Osteoblast (primary cell): ENCODE measurements around the gene RBM10. TPM values are rescaled to one million over a fixed set of nuclear protein-coding genes. Genes with fewer than 3 reads are reported as not detected.

Source experiments
- DNase-seq: peaks from one replicate; pipeline ENCODE4 v3.0.0; 2011; ENCODE audit warnings: low spot score, mixed read lengths; ENCODE audit not compliant: insufficient read length; ENCODE audit errors: missing footprints
- H2AFZ ChIP-seq: 2 replicates; pipeline ENCODE4 v1.6.0; 2011; ENCODE audit warnings: mild to moderate bottlenecking, low read length
- H3K27ac ChIP-seq: 2 replicates; pipeline ENCODE4 v1.5.1; 2011; ENCODE audit warnings: mild to moderate bottlenecking, low read depth, low read length, moderate library complexity
- H3K27me3 ChIP-seq: 2 replicates; pipeline ENCODE4 v1.6.0; 2012; ENCODE audit warnings: mild to moderate bottlenecking, control low read depth, inconsistent platforms, low read length, moderate library complexity; ENCODE audit not compliant: insufficient read depth
- H3K36me3 ChIP-seq: 2 replicates; pipeline ENCODE4 v1.5.1; 2011; ENCODE audit warnings: mild to moderate bottlenecking, low read length, control low read depth, moderate library complexity; ENCODE audit not compliant: insufficient read depth
- H3K4me1 ChIP-seq: 2 replicates; pipeline ENCODE4 v1.5.1; 2011; ENCODE audit warnings: mild to moderate bottlenecking, low read length, control low read depth, moderate library complexity; ENCODE audit not compliant: insufficient read depth
- H3K4me2 ChIP-seq: 2 replicates; pipeline ENCODE4 v1.6.0; 2011; ENCODE audit warnings: mild to moderate bottlenecking, low read length; ENCODE audit not compliant: insufficient read depth
- H3K4me3 ChIP-seq: fragments of 200-600 bp; sonication (generic); 3 replicates; pipeline ENCODE4 v1.5.1; 2012; ENCODE audit warnings: mild to moderate bottlenecking, low read length, inconsistent platforms; ENCODE audit not compliant: insufficient read depth
- H3K79me2 ChIP-seq: 2 replicates; pipeline ENCODE4 v1.6.0; 2012; ENCODE audit warnings: mild to moderate bottlenecking, low read length, control low read depth, inconsistent platforms; ENCODE audit not compliant: insufficient read depth
- H3K9me3 ChIP-seq: 2 replicates; pipeline ENCODE4 v1.5.1; 2011; ENCODE audit warnings: low read depth, low read length, control low read depth
- H4K20me1 ChIP-seq: 2 replicates; pipeline ENCODE4 v1.6.0; 2012; ENCODE audit warnings: mild to moderate bottlenecking, low read length, control low read depth; ENCODE audit not compliant: insufficient read depth
- CTCF ChIP-seq: IDR thresholded peaks from 2 replicates; pipeline ENCODE4 v1.5.1; 2011; ENCODE audit warnings: mild to moderate bottlenecking, low read depth, low read length, moderate library complexity; ENCODE audit errors: extremely low read depth
- total RNA-seq: library from RNA; depleted of rRNA; stranded (reverse); fragments of >200 nt; gene quantifications from 2 replicates; pipeline ENCODE4 v1.2.3, GENCODE V29; 2012

The RBM10 gene
- total RNA-seq, 1 donor = 32.9 TPM

DNA sequence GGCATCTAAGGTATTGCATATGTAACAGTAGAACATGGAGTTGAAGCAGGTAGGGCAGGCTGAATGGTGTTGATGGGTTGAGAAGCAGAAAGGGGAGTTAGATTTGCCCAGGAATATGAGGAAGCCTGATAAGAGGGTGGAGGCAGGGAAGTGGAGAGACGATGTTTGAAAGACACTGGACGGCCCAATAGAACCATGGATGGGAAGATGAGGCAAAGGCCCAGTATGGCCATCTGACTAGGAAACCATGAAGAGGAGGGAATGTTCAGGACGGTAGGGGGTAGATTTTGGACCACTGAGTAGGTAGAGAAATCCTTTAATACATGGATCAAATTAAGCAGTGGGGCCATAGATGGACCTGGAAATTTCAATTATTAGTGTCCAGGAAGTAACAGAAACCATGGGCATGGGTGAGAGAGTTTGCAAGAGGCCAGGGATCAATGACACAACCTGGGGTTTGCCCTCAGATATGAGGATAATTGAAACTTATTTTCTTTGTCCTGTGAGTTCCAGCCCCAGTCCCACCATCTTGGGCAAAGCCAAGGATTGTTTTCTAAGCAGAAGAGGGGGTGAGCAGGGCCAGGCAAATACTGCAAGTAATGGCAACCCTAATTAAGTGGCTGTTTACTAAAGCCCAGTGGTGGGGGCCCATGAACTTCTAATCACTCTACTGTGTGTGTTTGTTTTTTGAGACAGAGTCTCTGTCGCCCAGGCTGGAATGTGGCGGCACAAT lies 85.3 kb downstream of the RBM10 start:
- Histone ChIP-seq H3K4me3 (no peak overlapping the region), H3K4me2 (no peak overlapping the region), H3K27me3 (peaks cover 4% of the 10 kb centered on the region), H2AFZ (no peak overlapping the region), H3K27ac (no peak overlapping the region), H4K20me1 (peaks cover 6% of the 10 kb centered on the region), H3K36me3 (peaks cover 35% of the 10 kb centered on the region), H3K79me2 (peaks cover 16% of the 10 kb centered on the region), H3K9me3 (no peaks in the 10 kb centered on the region), H3K4me1 (peaks cover 11% of the 10 kb centered on the region)
- no peak for DNase-seq
- TF ChIP-seq CTCF = no peak

DNA sequence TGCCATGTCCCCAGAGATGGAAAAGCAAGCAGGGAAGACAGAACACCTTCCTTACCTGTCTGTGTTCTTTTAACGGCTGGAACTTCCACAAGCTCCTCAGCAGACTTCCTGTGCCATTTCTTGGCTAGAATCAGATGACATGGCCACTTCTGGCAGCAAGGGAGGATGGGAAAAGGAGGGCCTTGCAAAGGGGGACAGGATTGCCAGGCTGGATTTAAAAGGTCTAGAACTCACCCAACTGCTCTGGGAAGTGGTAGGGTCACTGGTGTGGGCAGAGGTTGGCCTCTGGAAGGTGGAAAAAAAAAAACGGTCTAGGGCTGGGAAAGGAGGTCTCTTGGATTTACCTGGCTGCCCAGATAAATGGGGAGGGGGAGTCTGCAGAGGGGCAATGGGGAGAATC lies 86.1 kb downstream of the RBM10 start:
- Histone ChIP-seq H3K4me2 (no peak overlapping the region), H2AFZ (no peak overlapping the region), H3K27me3 (peaks cover 10% of the 10 kb centered on the region), H4K20me1 (peaks cover 1% of the 10 kb centered on the region), H3K4me1 (peaks cover 16% of the 10 kb centered on the region), H3K36me3 (peaks cover 27% of the 10 kb centered on the region), H3K79me2 (peaks cover 24% of the 10 kb centered on the region), H3K27ac (no peak overlapping the region), H3K4me3 (no peak overlapping the region), H3K9me3 (no peaks in the 10 kb centered on the region)
- no peak for DNase-seq
- no peak for TF ChIP-seq CTCF

DNA sequence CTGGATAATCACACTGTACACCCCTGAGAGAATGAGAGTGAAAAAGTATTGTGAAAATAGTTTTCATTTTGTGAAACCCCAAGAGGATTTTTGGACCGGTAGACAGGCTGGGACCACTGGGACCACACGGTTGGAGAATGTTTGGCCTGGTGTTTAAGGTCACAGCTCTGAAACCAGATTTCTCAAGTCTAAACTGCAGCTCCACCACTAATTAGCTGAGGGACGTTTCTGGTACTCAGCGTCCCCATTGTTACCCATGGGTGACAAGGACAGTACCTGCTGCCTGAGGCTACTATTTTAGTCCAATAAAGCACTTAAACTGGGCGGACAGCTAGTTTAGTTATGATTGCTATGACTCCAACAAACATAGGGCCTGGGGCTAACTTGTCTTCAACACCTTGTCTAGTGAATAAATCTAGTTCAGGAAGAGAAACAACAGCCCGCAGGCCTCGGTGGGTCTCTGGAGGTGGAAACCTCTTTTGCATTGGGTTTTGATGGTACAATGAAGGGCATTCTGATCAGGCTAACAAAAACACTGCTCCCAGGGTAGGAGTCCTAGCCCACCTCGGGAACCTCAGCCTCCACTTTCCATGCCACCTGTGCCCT lies 87.3 kb downstream of the RBM10 start:
- DNase-seq = no peak
- Histone ChIP-seq H3K79me2 (peaks cover 36% of the 10 kb centered on the region), H2AFZ (peak overlapping the region; percentile 77), H3K4me3 (peak overlapping the region; percentile 82), H3K27me3 (peaks cover 14% of the 10 kb centered on the region), H3K9me3 (no peaks in the 10 kb centered on the region), H3K27ac (peak overlapping the region; percentile 96), H3K4me2 (peak overlapping the region; percentile 87), H3K36me3 (peaks cover 16% of the 10 kb centered on the region), H3K4me1 (peaks cover 16% of the 10 kb centered on the region), H4K20me1 (peaks cover 5% of the 10 kb centered on the region)
- no peak for TF ChIP-seq CTCF

- Histone ChIP-seq H3K27me3 (peaks cover 14% of the 10 kb centered on the region), H3K4me2 (peak within 1 kb of the TSS; percentile 87), H3K27ac (peak within 1 kb of the TSS; percentile 96), H2AFZ (peak within 1 kb of the TSS; percentile 77), H3K4me3 (peak within 1 kb of the TSS; percentile 82), H4K20me1 (peaks cover 5% of the 10 kb centered on the region), H3K9me3 (no peaks in the 10 kb centered on the region), H3K4me1 (peaks cover 16% of the 10 kb centered on the region), H3K36me3 (peaks cover 10% of the 10 kb centered on the region), H3K79me2 (peaks cover 41% of the 10 kb centered on the region)
- no peak for TF ChIP-seq CTCF
- peak; percentile 77 for DNase-seq
Measured at GRCh38 chrX:47232803-47233332, 87.8 kb downstream of the RBM10 start, which contains the start of gene USP11. Gene USP11, plus strand, starts transcription at chrX:47233009. Its CDS starts 35 bp downstream, at chrX:47233044.
